H1 (cell line): ENCODE data around the gene ADM. TPM values are rescaled to one million over a fixed set of nuclear protein-coding genes. Genes with fewer than 3 reads are reported as not detected.

Source experiments
- CTCF ChIA-PET: fragments of 300-600 bp; sonication (Branson Sonifier 250); formaldehyde crosslinking; loops from one replicate; lab custom pipeline; 2021; ENCODE audit not compliant: partially characterized antibody; lab: Charles Lee
- POLR2A ChIA-PET: fragments of 300-600 bp; sonication (Branson Sonifier 250); formaldehyde crosslinking; loops from one replicate; lab custom pipeline; 2021; ENCODE audit warnings: inconsistent platforms; ENCODE audit not compliant: partially characterized antibody; lab: Charles Lee
- DNase-seq, 2 experiments: peaks; one replicate each; pipeline versions ENCODE4 v3.0.0 to v3.0.0-alpha.2; 2010 to 2022; ENCODE audit warnings: low spot score in 2 of 2, low read depth in 1 of 2, mixed read lengths in 1 of 2
- FAIRE-seq: peaks from 2 replicates; lab custom pipeline; 2011; peaks lifted over from hg19 to GRCh38; lab: Jason Lieb, UNC
- H2AFZ ChIP-seq: 2 replicates; pipeline ENCODE4 v1.8.1; 2012; ENCODE audit warnings: low read length, inconsistent platforms
- H2AK5ac ChIP-seq: 2 replicates; pipeline ENCODE4 v1.6.1; 2013; ENCODE audit warnings: low read depth, low read length
- H2BK120ac ChIP-seq: replicated peaks from 2 replicates; pipeline ENCODE3; 2013; ENCODE audit warnings: low read depth, low read length, inconsistent platforms
- H2BK12ac ChIP-seq: 2 replicates; pipeline ENCODE4 v1.6.1; 2013; ENCODE audit warnings: low read depth, low read length
- H2BK15ac ChIP-seq: 2 replicates; pipeline ENCODE4 v1.6.1; 2013; ENCODE audit warnings: low read length
- H2BK20ac ChIP-seq: 2 replicates; pipeline ENCODE4 v1.6.1; 2013; ENCODE audit warnings: low read length
- H2BK5ac ChIP-seq: 2 replicates; pipeline ENCODE4 v1.6.1; 2013; ENCODE audit warnings: low read depth, low read length
- H3K14ac ChIP-seq: 2 replicates; pipeline ENCODE4 v1.6.1; 2013; ENCODE audit warnings: inconsistent platforms; ENCODE audit not compliant: insufficient read length
- H3K18ac ChIP-seq: 2 replicates; pipeline ENCODE4 v1.6.1; 2013; ENCODE audit warnings: low read length; ENCODE audit errors: extremely low read depth
- H3K23ac ChIP-seq: 2 replicates; pipeline ENCODE4 v1.6.1; 2013; ENCODE audit warnings: inconsistent platforms; ENCODE audit not compliant: insufficient read length
- H3K23me2 ChIP-seq: 2 replicates; pipeline ENCODE4 v1.6.1; 2013; ENCODE audit warnings: low read depth, low read length
- H3K27ac ChIP-seq: 2 replicates; pipeline ENCODE4 v1.6.1; 2011; ENCODE audit warnings: low read depth, low read length, inconsistent platforms
- H3K27me3 ChIP-seq, 4 experiments: replicated peaks in 1 of 4; 1 replicate in 1 of 4; 2 replicates in 3 of 4; pipeline versions ENCODE4 v1.6.1 to v1.8.1; 2011 to 2013; ENCODE audit warnings: low read length in 3 of 4, mild to moderate bottlenecking in 3 of 4, inconsistent platforms in 2 of 4, mixed read lengths in 2 of 4, moderate library complexity in 1 of 4; ENCODE audit not compliant: control insufficient read depth in 3 of 4, insufficient read depth in 3 of 4; ENCODE audit errors: extremely low read depth in 1 of 4
- H3K36me3 ChIP-seq, 4 experiments: 2 replicates each; pipeline versions ENCODE4 v1.6.1 to v1.8.1; 2011 to 2013; ENCODE audit warnings: mild to moderate bottlenecking in 4 of 4, low read length in 3 of 4, moderate library complexity in 2 of 4, control low read depth in 1 of 4, inconsistent platforms in 1 of 4; ENCODE audit not compliant: insufficient read depth in 4 of 4, control insufficient read depth in 2 of 4
- H3K4ac ChIP-seq: replicated peaks from 2 replicates; pipeline ENCODE3; 2013; ENCODE audit warnings: low read length, low read depth, mixed read lengths, inconsistent platforms; ENCODE audit not compliant: insufficient read length
- H3K4me1 ChIP-seq, 4 experiments: replicated peaks in 1 of 4; 1 replicate in 1 of 4; 2 replicates in 3 of 4; pipeline versions ENCODE4 v1.6.1 to v1.8.1; 2011 to 2013; ENCODE audit warnings: low read length in 3 of 4, inconsistent platforms in 2 of 4, mixed read lengths in 1 of 4; ENCODE audit not compliant: insufficient read depth in 4 of 4, control insufficient read depth in 3 of 4
- H3K4me2 ChIP-seq, 2 experiments: 2 replicates each; pipeline versions ENCODE4 v1.6.1 to v1.8.1; 2011 to 2013; ENCODE audit warnings: low read depth in 2 of 2, low read length in 2 of 2, control low read depth in 1 of 2, inconsistent platforms in 1 of 2, mild to moderate bottlenecking in 1 of 2; ENCODE audit not compliant: insufficient read depth in 1 of 2
- H3K4me3 ChIP-seq, 4 experiments: fragments of 200-600, 300-600 bp in 1 of 4; sonication (generic), shearing (Covaris generic), sonication (Bioruptor Twin) in 1 of 4; 2 replicates each; pipeline versions ENCODE4 v1.5.1 to v1.8.1; 2011 to 2016; ENCODE audit warnings: low read length in 4 of 4, low read depth in 3 of 4, control low read depth in 2 of 4, inconsistent platforms in 2 of 4, mild to moderate bottlenecking in 2 of 4, mixed read lengths in 1 of 4, moderate library complexity in 1 of 4; ENCODE audit not compliant: insufficient read depth in 2 of 4; ENCODE audit errors: extremely low read depth in 1 of 4
- H3K56ac ChIP-seq: replicated peaks from 2 replicates; pipeline ENCODE3; 2013; ENCODE audit warnings: low read depth, mild to moderate bottlenecking, mixed read lengths, low read length, inconsistent platforms; ENCODE audit not compliant: insufficient read length
- H3K79me1 ChIP-seq: 2 replicates; pipeline ENCODE4 v1.6.1; 2013; ENCODE audit warnings: low read depth, low read length, control low read depth
- H3K79me2 ChIP-seq, 2 experiments: 2 replicates each; pipeline versions ENCODE4 v1.6.1 to v1.8.1; 2012 to 2013; ENCODE audit warnings: low read length in 2 of 2, mild to moderate bottlenecking in 2 of 2, inconsistent platforms in 1 of 2; ENCODE audit not compliant: insufficient read depth in 2 of 2, control insufficient read depth in 1 of 2
- H3K9ac ChIP-seq, 4 experiments: replicated peaks in 1 of 4; 1 replicate in 1 of 4; 2 replicates in 3 of 4; pipeline versions ENCODE4 v1.6.1 to v1.8.1; 2011 to 2013; ENCODE audit warnings: low read depth in 3 of 4, low read length in 3 of 4, control low read depth in 2 of 4, mild to moderate bottlenecking in 2 of 4, moderate library complexity in 2 of 4, inconsistent platforms in 1 of 4; ENCODE audit errors: extremely low read depth in 1 of 4
- H3K9me3 ChIP-seq, 2 experiments: 2 replicates each; pipeline versions ENCODE4 v1.6.1 to v1.8.1; 2012 to 2013; ENCODE audit warnings: mild to moderate bottlenecking in 2 of 2, moderate library complexity in 2 of 2, control low read depth in 1 of 2, inconsistent platforms in 1 of 2, low read depth in 1 of 2, low read length in 1 of 2, mixed read lengths in 1 of 2; ENCODE audit not compliant: insufficient read depth in 2 of 2
- H4K20me1 ChIP-seq, 2 experiments: replicated peaks in 1 of 2; 2 replicates each; pipeline versions ENCODE3 to v1.8.1; 2011 to 2013; ENCODE audit warnings: inconsistent platforms in 2 of 2, low read length in 2 of 2, mild to moderate bottlenecking in 1 of 2; ENCODE audit not compliant: insufficient read depth in 2 of 2, control insufficient read depth in 1 of 2
- H4K5ac ChIP-seq: 2 replicates; pipeline ENCODE4 v1.6.1; 2013; ENCODE audit warnings: low read length, low read depth, mixed read lengths, inconsistent platforms; ENCODE audit not compliant: insufficient read length
- H4K8ac ChIP-seq: 2 replicates; pipeline ENCODE4 v1.8.0; 2013; ENCODE audit warnings: mild to moderate bottlenecking, moderate library complexity, low read length, inconsistent platforms; ENCODE audit not compliant: insufficient read depth; ENCODE audit errors: extremely low read depth
- H4K91ac ChIP-seq: replicated peaks from 2 replicates; pipeline ENCODE3; 2013; ENCODE audit warnings: low read length, mixed read lengths, inconsistent platforms; ENCODE audit not compliant: insufficient read length
- CHD1 ChIP-seq: IDR thresholded peaks from 2 replicates; pipeline ENCODE4 v1.6.1; 2012; ENCODE audit warnings: low read depth, low read length, improper control_type of control experiment
- GTF2F1 ChIP-seq: IDR thresholded peaks from 2 replicates; pipeline ENCODE4 v1.6.1; 2012; ENCODE audit warnings: low read depth, low read length, improper control_type of control experiment, borderline replicate concordance
- PHF8 ChIP-seq: fragments of 200-600 bp; sonication (generic); conservative IDR thresholded peaks from 2 replicates; pipeline ENCODE4 v1.7.1; 2012; ENCODE audit warnings: low read depth, mild to moderate bottlenecking, inconsistent platforms, low read length, moderate library complexity
- RAD21 ChIP-seq, 2 experiments: IDR thresholded peaks in 1 of 2; conservative IDR thresholded peaks in 1 of 2; 2 replicates each; pipeline ENCODE4 v1.6.1; 2011; ENCODE audit warnings: low read depth in 2 of 2, low read length in 2 of 2, improper control_type of control experiment in 1 of 2, inconsistent platforms in 1 of 2, mild to moderate bottlenecking in 1 of 2, moderate library complexity in 1 of 2
- TAF7 ChIP-seq: optimal IDR thresholded peaks from 2 replicates; pipeline ENCODE3; 2011; ENCODE audit warnings: low read depth, mild to moderate bottlenecking, inconsistent platforms, low read length, moderate library complexity, borderline replicate concordance
- WGBS, 2 experiments: shearing (Covaris generic) in 1 of 2; methylation state at CpG; one replicate each; pipeline versions ENCODE4 v1.1.6 to v1.1.7; 2013 to 2015; ENCODE audit warnings: low lambda C conversion rate in 2 of 2, mixed read lengths in 2 of 2, inconsistent platforms in 1 of 2, low coverage in 1 of 2, missing lambda C conversion rate in 1 of 2; ENCODE audit not compliant: insufficient replicate concordance in 2 of 2, insufficient coverage in 1 of 2, insufficient read length in 1 of 2; ENCODE audit errors: extremely low coverage in 1 of 2, missing lambda C conversion rate in 1 of 2; 5-methylcytosine and 5-hydroxymethylcytosine counted together
- polyA plus RNA-seq, 7 experiments: library from polyadenylated mRNA; depleted of rRNA in 3 of 7; stranded (reverse) in 5 of 7; unstranded in 2 of 7; fragments of >200 nt in 5 of 7; fragments of 200-250 nt in 2 of 7; gene quantifications; 1 replicate in 5 of 7; 2 replicates in 1 of 7; 4 replicates in 1 of 7; pipeline versions ENCODE4 v1.2.1 to v1.2.3, GENCODE V29; 2011 to 2013; ENCODE audit warnings: missing spikeins in 2 of 7, mixed read lengths in 2 of 7
- total RNA-seq: library from RNA; stranded (reverse); fragmentation: NEBNext Ultra II Directional; extraction: Animal tissue kit (Norgen Biotek cat#: 25700); gene quantifications from 2 replicates; pipeline ENCODE4 v1.2.1, GENCODE V29; 2021
- TF ChIP-seq, protein P1 (sequence below): IDR thresholded peaks from 2 replicates; pipeline ENCODE4 v1.6.1; 2012; ENCODE audit warnings: inconsistent platforms

Gene ADM
- total and polyA plus RNA-seq, 2 of the 8 experiments (the other 6 are each of a cell fraction or from before 2014, with no cell fraction given): 94.1 to 95.6 TPM

DNA sequence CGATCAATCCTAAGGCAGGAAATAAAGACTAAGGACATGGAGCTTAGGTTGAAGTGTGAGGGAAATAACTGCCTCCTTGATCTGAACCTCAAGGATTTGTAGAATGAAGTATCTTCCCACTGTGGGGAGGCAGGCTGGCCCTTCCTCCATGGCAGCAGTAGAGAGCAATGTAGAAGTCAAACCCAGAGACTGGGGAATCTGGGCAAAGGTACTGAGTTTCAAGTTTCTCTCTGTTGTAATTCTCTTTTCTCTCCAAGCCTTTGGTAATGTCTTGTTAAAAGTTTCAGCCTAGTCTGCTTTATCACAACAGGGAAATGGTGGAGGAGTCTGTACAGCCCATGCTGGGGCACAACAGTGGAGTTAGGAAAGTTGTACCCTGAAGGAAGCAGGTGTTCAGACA, 49.5 kb downstream of the ADM start:
- H3K23ac ChIP-seq: no peak overlapping the region
- H2BK5ac ChIP-seq: peak overlapping the region; percentile 83; the same call in 1 of the 2 replicates
- CTCF ChIA-PET: interaction anchor here (2.1 to 6.3 kb wide), 2 partner anchors 13 to 45 kb away, joined by 16 to 53 read pairs; no protein-coding TSS in a partner anchor
- no peaks in the 10 kb centered on the region for H4K20me1 ChIP-seq
- H3K4me2 ChIP-seq: no peak overlapping the region
- peak overlapping the region; percentile 27 for H2BK20ac ChIP-seq
- H3K9me3 ChIP-seq: peaks cover 0 to 6% of the 10 kb centered on the region in 2 experiments; a peak in 1 of 4 replicates
- peak overlapping the region; percentile 54 for H4K5ac ChIP-seq
- H3K27me3 ChIP-seq: no peaks in the 10 kb centered on the region; a peak in 1 of 7 replicates
- no peak for DNase-seq
- peak overlapping the region; percentile 54; the same call in 1 of the 2 replicates for H2AK5ac ChIP-seq
- H3K23me2 ChIP-seq: no peaks in the 10 kb centered on the region; the same call in 1 of the 2 replicates
- no peaks in the 10 kb centered on the region for H3K79me2 ChIP-seq
- TF ChIP-seq TAF7 (no peak), GTF2F1 (no peak), CHD1 (no peak), PHF8 (no peak), RAD21 (IDR thresholded peaks at IDR 0.05 in 1 of 2, conservative IDR thresholded peaks at IDR 0.05 in 1 of 2; ENCODE audit: low read depth in 2 of 2, low read length in 2 of 2) (no peak)
- TF ChIP-seq, protein P1, sequence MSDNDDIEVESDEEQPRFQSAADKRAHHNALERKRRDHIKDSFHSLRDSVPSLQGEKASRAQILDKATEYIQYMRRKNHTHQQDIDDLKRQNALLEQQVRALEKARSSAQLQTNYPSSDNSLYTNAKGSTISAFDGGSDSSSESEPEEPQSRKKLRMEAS: no peak
- peak overlapping the region; percentile 34 for H3K4ac ChIP-seq
- H3K36me3 ChIP-seq: no peaks in the 10 kb centered on the region; a peak in 1 of 8 replicates
- H4K91ac ChIP-seq: peak overlapping the region; percentile 92
- peak overlapping the region; percentile 89 for H2BK12ac ChIP-seq
- no peaks in the 10 kb centered on the region for H3K79me1 ChIP-seq
- POLR2A ChIA-PET: interaction anchor here (1.2 to 1.5 kb wide), 3 partner anchors 12 to 453 kb away, joined by 3 read pairs; no protein-coding TSS in a partner anchor
- peak overlapping the region; percentile 89 for H2BK120ac ChIP-seq
- no peak overlapping the region for H3K9ac ChIP-seq
- H3K56ac ChIP-seq: no peak overlapping the region
- no peak overlapping the region for H4K8ac ChIP-seq
- H3K4me1 ChIP-seq: peaks cover 5 to 25% (median 16%) of the 10 kb centered on the region in 4 experiments; a peak in 6 of 7 replicates
- H3K4me3 ChIP-seq: no peak overlapping the region
- H3K27ac ChIP-seq: no peak overlapping the region
- H2AFZ ChIP-seq: no peak overlapping the region
- no peak overlapping the region for H2BK15ac ChIP-seq
- peak overlapping the region; percentile 53 for H3K18ac ChIP-seq
- 79% methylated on average over 1 of the region's 1 CpG; no CpG with 5 or more reads in 1 of the 2 experiments for WGBS, 2 experiments
- no peak for FAIRE-seq
- H3K14ac ChIP-seq: no peak overlapping the region
